ENCODE data around the gene ABHD12.
"Not testable (repeated sequence)": the region's sequence is repeated elsewhere in the genome, so short reads cannot be mapped to it uniquely, and the experiment has no call there.

ABHD12 gene

DNA sequence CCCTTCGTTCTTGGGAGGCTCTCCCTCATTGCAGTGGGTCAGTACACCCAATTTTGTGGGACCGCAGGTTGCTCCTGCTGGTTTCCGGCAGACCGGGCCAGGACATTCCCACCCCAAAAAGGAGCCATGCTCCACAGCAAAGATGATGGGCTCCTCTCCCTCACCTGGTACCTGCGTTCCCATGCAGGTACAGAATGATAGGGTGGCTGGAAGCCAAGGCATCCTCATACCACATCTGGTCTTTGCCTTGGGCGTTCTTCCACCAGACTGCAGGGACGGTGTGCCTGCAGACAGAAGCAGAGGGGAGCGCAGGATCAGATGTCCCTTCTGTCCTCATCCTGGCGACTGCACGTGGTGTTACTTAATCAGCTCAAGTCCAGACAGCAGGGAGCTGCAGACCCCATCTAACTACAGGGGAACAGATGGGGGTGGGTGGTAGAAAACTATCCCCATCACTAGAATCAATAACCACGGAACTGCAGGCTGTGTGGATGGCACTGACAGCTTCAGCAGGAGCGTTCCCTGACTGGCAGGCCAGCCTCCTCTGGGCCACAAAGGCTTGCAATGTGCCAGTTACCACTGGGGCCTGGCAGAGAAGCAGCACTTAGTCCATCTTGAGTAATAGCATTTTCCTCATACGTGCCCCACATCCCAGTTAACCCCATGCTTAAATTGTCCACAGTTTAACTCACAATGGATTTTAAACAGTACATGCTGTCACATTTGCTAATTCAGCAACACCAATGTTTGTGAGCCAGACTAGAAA, 70.4 kb downstream of the ABHD12 start:
- no peak for DNase-seq

DNA sequence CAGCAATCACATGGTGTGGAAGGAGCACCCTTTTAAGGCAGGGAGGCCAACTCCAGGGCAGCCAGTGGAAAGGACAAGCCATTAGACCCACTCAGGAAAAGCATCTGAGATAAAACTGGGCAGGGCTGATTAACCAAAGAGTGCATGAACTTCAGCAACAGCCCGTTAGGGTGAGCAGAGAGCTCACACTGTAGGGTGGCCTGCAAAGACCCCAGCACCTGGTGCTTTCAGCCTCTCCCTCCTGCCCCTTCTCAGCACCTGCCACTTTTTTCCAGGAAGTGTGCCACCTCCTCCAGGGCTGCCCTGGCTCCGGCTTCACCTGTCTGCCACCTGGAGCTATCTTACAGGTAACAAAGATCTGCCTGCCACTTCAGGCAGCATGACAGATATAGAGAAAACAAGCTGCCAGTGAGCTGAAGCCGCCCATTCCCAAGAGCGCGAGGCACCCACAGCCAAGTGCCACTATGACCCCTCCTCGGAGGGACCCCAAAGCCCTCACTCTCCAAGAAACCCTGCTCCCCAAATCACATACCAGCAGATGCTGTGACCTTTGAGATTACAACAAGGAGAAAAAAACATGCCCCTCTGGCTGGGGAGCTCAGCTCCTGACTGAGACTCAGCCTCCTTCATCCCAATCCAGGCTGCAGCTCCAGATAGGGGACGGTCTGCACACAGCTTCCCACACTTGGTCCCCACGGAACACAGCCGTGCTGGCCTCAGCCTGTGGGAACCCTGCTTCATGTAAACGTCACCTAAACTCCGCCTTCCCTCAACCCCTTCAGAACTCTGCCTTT, 71.2 kb downstream of the ABHD12 start:
- DNase-seq = no peak

DNA sequence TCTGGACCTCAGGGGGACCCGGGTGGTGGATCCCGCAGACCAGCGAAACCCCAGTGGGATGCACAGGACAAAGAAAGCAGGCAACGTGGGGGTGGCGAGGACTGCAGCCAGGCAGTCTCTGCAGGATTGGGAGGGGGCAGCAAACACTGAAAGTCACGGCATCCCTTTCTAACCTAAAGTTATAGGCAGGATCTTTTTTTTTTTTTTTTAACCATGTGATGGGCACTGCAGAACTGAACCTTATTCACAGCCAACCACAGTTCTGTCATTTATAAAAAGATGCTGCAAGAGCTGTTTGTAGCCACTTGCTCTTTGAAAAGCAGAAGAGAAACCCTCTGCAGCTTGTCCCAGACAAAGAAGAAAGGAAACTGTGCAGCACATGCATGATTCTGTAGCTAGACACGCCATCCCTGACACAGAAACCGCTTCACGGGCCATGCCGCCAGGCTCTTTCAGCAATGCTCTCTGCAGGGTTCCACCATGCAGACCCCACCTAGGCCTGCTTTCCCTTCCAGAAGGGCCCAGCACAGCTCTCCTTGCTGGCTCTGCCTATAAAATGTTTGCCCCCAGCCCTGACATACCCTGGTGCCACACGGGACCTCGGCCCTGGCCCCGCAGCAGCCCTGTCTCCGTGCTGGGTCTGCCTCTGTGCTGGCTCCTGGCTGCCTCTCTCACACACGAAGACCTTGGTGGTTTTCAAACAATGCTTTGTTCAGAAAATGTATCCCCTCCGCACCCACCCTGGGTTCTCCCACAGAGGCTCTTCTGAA, 72.0 kb downstream of the ABHD12 start:
- DNase-seq = no peak

DNA sequence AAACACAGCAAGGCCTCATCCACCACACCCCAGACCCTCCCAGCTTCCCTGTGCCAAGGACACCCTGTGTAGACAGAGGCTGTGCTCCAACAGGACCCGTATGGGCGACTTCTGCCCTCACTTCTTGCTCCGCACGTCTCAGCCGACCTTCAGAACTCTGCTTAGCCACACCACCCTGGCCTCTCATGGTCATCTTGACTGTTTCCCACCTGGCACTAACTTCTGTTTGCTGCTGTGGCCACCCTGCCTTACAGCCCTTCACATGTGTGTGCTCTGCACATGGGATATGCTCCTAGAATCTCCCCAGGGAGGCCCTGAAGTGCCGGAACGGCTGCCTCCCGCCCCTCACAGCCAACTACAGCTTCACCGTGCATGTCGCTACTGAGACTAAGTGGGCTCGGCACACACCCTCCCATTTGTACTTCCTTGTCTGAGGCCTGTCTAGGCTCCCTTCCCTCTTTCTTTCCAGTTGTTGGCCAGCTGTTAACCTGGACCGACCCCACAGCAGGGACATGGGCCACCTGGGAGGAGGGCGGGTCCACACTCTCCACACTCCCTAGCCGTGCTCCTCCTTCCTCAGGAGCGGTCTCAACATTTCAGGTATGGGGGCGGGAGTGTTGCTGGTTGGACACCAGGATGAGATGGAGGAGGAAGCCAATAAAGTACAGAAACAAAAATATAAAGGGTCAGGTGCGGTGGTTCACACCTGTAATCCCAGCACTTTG, 73.1 kb downstream of the ABHD12 start:
- no peak for DNase-seq

DNA sequence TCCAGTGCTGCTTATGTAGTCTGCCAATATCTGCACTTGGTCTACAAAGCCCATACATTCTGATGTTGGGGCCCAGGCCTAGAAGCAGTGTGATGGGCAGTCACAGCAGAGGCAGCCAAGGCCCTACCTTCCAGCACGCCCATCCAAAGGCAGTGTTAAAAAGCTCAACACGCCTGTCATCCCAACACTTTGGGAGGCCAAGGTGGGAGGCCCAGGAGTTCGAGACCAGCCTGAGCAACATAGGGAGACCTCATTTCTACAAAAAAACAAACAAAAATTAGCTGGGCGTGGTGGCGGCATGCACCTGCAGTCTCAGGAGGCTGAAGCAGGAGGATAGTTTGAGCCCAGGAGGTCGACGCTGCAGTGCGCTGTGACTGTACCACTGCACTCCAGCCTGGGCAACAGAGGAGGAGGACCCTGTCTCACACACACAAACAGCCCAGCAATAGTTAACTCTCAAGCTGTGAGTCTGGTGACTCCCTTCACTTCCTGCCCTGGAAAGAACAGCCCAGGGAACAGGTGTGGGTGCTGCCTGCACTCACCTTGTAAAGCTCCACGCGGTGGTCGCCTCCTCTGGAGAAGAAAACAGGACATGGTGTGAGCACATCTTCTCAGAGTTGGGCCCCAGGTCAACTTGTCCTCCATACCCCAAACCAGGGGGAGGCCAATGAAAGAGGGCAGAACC, 74.0 kb downstream of the ABHD12 start:
- no peak for DNase-seq

DNA sequence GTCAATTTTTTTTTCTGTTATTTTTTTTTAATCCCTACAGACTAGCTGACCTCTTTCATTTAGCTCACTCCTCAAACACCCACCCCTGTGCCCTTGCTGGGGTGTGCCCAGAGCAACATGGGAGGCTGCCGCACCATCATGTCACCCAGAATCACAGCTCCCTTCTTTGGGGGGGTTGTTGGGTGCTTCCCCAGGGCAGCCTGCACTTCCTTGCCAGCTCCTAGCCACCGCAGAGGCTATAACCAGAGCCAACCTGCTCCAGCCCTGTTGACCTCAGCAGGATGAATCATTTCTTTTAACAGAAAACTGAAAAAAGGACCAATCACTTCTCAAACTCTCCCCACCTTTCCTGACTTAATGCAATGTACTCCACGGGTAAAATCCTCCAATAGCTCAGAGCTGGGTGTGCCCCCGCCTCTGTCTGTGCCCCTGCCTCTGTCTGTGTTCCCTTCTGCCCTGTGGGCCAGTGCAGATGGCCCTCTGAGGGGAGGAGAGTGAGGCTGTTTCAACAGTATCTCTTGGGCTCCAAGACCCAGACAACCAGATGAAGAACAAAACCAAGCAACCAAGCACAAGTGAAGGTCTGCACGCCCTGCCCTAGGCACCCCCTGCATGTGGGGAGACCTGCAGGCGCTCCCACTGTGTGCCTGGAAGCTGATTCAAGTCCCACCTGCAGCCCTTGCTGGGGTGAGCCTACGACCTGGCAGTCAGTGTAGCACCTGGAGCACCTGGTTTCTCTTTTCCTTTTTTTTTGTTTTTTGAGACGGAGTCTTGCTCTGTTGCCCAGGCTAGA, 75.0 kb downstream of the ABHD12 start:
- no peak for DNase-seq

DNA sequence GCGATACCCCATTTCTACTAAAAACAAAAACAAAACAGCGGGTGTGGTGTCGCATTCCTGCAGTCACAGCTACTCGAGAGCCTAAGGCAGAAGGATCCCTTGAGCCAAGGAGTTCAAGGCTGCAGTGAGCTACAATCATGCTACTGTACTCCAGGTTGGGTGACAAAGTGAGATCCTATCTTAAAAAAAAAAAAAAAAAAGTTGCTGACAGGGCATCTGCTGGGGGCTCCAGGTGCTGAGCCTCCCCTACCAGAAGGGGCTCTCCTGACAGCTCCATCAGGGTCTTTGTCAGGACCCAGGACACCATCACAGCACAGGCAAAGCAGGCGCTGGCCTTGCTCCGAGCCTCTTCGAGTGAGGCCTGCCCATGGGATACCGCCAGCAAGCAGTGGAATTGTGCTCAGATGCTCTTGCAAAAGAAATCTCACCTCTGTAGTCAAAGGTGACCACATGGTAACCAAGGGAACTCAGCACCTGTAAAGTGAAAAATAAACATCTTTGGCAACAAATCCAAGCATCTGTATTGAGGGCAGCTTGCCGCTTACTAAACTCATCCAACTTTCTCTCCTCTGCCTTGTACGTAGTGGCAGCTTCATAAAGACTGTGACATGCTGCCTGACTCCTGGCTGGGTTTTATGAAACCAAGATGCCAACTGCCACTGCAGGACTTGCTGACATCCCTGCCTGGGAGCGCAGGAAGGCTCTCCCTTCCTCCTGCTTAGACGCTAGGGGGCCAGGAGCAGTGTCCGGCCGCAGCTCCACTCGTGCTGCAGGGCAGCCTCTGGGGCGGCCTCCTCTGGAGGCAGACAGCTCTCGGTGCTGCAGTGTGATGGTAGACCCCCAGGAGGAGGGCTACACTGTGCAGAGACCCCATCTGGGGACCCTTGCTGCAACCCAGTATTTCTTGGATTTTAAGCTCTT, 75.9 kb downstream of the ABHD12 start:
- no peak for DNase-seq

DNA sequence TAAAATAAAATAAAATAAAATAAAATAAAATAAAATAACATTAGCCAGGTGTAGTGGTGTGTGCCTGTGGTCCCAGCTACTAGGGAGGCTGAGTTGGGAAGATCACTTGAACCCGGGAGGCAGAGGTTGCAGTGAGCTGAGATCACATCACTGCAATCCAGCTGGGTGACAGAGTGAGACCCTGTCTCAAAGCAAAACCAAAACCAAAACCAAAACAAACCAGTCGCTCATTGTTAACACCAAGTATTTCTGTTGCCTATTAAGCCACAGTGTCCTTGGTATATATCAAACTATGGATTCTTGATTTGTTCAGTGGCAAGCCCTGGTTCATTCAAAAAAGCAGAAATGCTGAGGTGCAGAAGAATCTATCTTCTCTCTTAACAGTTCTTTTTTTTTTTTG, 77.0 kb downstream of the ABHD12 start:
- DNase-seq = peak; percentile 35

DNA sequence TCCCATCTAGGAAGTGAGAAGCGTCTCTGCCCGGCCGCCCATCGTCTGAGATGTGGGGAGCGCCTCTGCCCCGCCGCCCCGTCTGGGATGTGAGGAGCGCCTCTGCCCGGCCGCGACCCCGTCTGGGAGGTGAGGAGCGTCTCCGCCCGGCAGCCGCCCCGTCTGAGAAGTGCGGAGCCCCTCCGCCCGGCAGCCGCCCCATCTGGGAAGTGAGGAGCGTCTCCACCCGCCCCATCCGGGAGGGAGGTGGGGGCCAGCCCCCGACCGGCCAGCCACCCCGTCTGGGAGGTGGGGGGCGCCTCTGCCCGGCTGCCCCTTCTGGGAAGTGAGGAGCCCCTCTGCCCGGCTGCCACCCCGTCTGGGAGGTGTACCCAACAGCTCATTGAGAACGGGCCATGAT, 77.9 kb downstream of the ABHD12 start:
- not testable (repeated sequence) for DNase-seq

DNA sequence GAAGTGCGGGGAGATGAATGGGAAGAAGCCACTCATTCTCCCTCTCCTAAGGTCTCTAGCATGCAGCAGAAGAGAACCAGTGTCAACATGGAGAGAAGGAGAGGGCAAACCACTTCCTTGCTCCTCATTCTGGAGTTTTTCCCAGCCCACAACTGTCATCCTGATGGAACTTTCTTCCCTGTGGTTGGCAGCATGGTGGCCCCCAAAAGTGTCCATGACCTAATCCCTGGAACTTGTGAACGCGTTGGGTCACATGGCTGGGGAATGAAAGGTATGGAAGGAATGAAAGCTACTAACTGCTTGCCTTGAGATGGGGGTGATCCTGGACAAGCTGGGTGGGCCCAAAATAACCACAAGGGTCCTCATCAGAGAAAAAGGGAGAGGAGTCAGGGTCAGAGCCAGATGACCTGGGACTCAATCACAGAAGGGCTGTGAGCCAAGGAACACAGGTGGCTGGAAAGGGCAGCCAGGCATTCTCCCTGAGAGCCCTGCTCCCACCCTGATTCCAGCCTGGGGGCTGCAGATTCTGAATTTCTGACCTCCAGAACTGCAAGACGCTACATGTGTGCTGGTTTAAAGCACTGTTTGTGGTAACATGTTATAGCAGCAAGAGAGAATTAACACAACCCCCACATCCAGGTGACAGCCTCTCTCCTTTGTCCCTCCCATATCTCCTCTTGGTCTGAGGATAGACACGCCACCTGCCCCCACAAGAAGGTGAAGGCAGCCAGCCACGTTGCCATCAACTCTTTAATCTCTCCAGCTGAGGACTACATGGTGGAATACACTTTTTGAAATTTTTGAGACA, 79.5 kb downstream of the ABHD12 start:
- DNase-seq = no peak

DNA sequence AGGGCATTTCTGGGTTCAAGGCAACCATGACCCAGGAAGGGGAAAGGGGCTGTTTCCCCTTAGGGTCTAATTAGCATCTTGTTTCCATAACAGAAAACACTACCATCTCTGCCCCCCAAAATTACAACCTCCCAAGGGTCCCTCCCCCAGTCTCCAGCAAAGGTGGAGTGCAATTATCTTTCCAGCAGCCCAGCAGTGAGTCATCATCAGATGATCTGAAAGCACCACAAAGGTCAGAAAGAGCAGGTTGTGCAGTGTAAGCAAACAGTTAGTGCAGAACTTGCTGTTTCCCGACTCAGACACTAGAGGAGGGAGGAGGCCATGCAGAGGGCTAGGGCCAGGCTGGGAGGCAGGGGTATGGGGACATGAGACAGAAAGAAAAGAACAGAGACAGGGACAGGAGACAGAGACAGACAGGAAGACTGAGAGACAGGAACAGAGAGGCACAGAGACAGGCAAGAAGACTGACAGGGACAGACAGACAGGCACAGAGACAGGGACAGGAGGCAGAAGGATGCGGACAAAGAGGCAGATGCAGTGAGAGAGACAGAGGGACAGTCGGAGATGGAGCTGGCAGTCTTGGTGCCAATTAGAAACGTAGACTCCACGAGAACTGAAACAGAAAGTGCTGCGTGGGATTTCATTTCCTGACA, 80.2 kb downstream of the ABHD12 start:
- peak; percentile 87 for DNase-seq

DNA sequence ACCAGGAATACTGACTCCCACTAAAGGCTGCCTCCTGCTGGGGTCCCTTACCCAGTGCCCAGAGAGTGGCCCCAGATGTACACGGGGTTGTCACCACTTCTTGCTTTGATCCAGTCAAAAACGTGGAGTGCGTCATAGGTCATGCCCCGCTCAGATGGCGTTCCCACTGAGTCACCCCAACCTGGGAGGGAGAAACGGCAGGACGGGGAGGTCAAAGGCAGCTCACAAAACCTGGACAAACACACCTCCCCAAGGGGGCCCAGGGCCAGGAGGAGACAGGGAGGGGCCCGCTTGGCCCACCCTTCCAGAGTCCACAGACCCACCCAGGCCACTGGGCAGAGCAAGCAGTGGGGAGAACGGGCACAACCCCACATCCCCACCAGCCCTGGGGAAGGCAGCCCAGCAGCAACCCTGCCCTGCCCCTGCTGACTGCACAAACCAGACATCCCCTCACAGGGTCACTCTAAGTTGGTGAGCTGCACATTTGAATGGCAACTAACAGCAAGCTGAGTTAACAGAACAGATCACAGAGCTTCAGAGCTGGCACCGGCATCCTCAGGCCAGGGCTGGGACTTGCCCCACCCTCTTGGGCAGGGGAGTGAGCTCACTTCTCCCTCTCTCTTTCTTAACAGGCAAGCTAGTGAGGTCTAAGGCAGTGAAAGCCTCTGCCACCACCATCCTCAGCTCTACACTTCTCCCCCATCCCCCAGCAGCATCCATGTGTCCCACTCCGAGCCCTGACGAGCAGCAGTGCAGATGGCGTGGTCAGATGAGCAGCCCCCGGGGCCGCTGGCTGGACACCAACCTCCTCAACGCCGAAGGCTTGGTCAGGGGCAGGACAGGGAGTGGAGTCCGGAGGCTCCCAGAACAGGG, 81.0 kb downstream of the ABHD12 start:
- DNase-seq = peak; percentile 50

DNA sequence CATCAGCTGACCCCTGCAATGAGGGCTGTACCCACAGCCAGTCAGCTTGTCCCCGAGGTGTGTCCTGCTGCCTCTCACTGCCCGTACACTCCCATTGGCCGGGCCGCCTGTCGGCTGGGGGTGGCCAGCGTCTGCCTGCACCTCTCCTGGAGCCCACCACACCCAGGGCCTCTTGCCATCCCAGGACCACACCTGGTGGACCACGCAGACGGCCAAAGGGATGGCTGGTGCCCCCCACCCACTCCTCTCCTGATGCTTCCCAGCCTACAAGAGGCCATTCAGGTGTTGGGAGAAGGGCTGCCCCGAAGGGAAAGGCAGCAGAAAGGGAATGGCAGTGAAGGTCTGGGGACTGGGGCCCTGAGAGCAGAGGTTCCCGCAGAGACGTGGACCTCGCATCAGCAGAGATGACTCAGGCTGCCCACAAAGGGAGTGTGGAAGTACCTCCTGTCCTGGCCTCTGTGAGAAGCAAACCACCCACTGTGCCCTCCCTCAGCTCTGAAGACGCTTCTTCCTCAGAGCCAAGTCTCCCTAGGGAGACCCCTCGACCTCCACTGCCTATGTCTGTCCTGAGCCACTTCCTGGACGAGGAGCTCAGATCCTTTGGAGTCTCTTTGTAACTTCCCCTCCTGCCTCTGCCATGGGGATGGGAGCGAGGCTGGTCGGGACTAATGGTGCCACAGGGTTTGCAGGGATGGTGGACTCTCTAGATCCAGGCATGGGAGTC, 81.8 kb downstream of the ABHD12 start:
- DNase-seq = no peak

DNA sequence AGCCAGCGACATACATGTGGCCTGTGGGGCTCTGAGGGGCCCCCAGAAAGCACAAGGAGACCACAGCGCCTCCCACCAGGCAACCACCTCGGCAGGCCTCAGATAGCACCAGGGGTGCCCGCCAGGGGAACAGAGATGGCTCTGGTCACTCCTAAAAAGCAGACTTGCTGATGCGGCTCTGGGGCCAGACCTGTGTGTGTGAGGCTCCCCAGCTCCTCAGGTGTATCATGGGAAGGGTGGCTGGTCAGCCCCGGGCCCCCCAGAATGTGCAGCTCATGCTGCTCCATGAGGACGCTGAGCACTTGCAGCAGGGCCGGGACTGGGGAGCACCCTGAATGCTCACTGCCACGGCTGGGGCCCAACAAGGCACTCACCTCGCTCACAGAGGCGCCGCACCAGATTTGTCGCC, 82.5 kb downstream of the ABHD12 start:
- no peak for DNase-seq

DNA sequence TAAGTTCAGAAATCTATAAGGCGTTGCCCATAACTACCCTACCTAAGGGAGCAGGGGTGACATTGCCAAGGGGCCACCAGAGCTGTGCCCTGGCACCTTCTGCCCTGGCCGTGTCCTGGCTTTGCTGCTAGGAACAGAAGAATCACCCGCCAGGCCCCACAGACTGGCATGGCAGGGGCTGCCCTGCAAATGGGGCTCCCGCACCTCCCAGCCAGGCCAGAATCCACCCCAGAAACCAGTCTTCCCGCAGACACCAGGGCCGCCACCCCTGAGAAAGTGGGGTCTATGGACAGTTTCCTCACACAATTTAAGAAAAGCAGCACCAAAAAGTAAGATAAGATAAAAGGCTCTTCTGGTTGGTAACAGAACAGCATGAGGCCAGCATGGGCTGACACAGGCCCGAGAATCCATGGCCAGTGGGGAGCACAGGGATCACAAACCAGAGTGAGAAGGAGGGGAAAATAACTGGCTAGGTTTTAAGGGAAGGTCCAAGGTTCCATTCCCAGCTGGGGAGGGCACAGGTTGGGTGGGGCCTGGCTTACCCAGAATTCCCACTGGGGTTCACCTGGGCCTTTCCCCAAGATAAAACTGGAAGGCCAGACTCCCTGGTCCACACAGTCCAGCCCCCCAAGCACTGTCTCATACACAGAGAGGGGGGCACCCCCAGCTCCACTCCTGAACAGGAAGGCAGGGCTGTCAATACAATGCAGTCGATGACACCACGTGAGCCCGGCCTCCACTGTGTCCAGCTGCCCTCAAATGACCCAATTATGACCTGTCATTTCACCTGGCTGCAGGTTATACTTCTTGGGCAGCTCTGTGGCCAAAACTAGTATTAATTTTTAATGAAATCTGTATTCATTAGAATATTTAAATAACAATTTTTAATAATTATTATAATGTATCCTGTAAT, 83.4 kb downstream of the ABHD12 start:
- no peak for DNase-seq

DNA sequence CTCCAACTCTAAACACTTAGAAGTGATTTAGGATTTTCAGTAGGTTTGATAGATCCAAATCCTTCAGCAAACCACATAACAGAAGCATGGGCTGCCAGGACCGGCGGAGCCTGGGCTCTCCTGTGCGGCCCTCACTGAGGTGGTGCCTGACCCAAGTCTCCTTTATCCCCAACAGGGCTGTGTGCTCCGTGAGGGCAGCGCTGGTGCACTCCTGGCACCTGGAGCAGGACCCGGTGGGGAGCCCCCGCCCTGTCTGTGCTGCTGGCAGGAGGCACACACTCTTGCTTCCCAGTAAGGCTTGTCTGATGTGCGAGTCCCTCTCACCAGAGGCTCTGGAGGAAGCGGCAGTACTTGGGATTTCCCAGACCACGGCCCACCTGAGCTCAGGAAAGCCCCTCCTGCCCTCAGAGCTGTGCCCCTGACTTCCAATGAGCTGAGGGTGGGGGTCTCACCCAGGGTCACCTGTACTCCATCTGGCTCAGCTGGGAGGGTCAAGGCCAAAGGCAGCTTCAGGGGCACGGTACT, 86.5 kb downstream of the ABHD12 start:
- DNase-seq = no peak
